IMR-90 (cell line): Measurements from ENCODE around the gene OR2F2. TPM values are rescaled to one million over a fixed set of nuclear protein-coding genes. Genes with fewer than 3 reads are reported as not detected.

ENCODE experiments used
- ATAC-seq: fragments of 200-7000 bp; cut with Tn5 transposase; 2 replicates; pipeline ENCODE4 v1.9.1; 2020; ENCODE audit warnings: low read depth, mild to moderate bottlenecking, moderate library complexity
- BruUV-seq: library from RNA; stranded (reverse); fragments of 400-500 nt; replicated peaks from 2 replicates; lab custom pipeline; 2021; lab: Mats Ljungman, UMichigan
- CTCF ChIA-PET: fragments of 300-600 bp; formaldehyde crosslinking; extraction: SDS; loops from one replicate; lab custom pipeline; 2021; ENCODE audit warnings: antibody characterized with exemption; lab: Yijun Ruan, JAX
- POLR2A ChIA-PET: fragments of 300-600 bp; sonication (Branson Sonifier 250); formaldehyde crosslinking; loops from one replicate; lab custom pipeline; 2022; ENCODE audit warnings: antibody characterized with exemption; ENCODE audit not compliant: unreplicated experiment; lab: Charles Lee
- DNase-seq: peaks from one replicate; pipeline ENCODE4 v3.0.0; 2013
- H2AFZ ChIP-seq: replicated peaks from 2 replicates; pipeline ENCODE3; 2013; ENCODE audit warnings: low read length, mild to moderate bottlenecking; ENCODE audit not compliant: poor library complexity
- H2AK5ac ChIP-seq: 2 replicates; pipeline ENCODE4 v1.6.1; 2013; ENCODE audit warnings: low read depth, low read length, inconsistent platforms
- H2AK9ac ChIP-seq: replicated peaks from 2 replicates; pipeline ENCODE3; 2013; ENCODE audit warnings: mild to moderate bottlenecking, low read depth, low read length, moderate library complexity; ENCODE audit not compliant: poor library complexity
- H2BK120ac ChIP-seq: 2 replicates; pipeline ENCODE4 v1.6.1; 2013; ENCODE audit warnings: low read depth, low read length, inconsistent platforms
- H2BK15ac ChIP-seq: 3 replicates; pipeline ENCODE4 v1.6.1; 2013; ENCODE audit warnings: low read depth, low read length, inconsistent platforms
- H2BK20ac ChIP-seq: 2 replicates; pipeline ENCODE4 v1.6.1; 2013; ENCODE audit warnings: low read depth, mild to moderate bottlenecking, inconsistent platforms, low read length, moderate library complexity
- H2BK5ac ChIP-seq: 2 replicates; pipeline ENCODE4 v1.6.1; 2013; ENCODE audit warnings: mild to moderate bottlenecking, low read depth, low read length, inconsistent platforms; ENCODE audit not compliant: poor library complexity, severe bottlenecking
- H3K14ac ChIP-seq: replicated peaks from 2 replicates; pipeline ENCODE4 v1.6.1; 2013; ENCODE audit warnings: low read depth, low read length, inconsistent platforms
- H3K18ac ChIP-seq: 2 replicates; pipeline ENCODE4 v1.6.1; 2013; ENCODE audit warnings: low read depth, low read length, control low read depth
- H3K23ac ChIP-seq: 2 replicates; pipeline ENCODE4 v1.6.1; 2013; ENCODE audit warnings: low read depth, low read length, inconsistent platforms
- H3K27ac ChIP-seq: 2 replicates; pipeline ENCODE4 v1.5.1; 2013; ENCODE audit warnings: mild to moderate bottlenecking, control low read depth, low read length; ENCODE audit not compliant: insufficient read depth
- H3K27me3 ChIP-seq: 2 replicates; pipeline ENCODE4 v1.6.1; 2013; ENCODE audit warnings: low read length; ENCODE audit not compliant: control insufficient read depth, insufficient read depth
- H3K36me3 ChIP-seq: 2 replicates; pipeline ENCODE4 v1.6.1; 2013; ENCODE audit warnings: low read length, mixed read lengths; ENCODE audit not compliant: control insufficient read depth, insufficient read depth
- H3K4ac ChIP-seq: 2 replicates; pipeline ENCODE4 v1.6.1; 2013; ENCODE audit warnings: low read depth, low read length, inconsistent platforms
- H3K4me1 ChIP-seq: 2 replicates; pipeline ENCODE4 v1.6.1; 2013; ENCODE audit warnings: low read length, mixed read lengths; ENCODE audit not compliant: control insufficient read depth, insufficient read depth
- H3K4me2 ChIP-seq: 2 replicates; pipeline ENCODE4 v1.6.1; 2013; ENCODE audit warnings: low read depth, mild to moderate bottlenecking, control low read depth, low read length, moderate library complexity
- H3K4me3 ChIP-seq: 2 replicates; pipeline ENCODE4 v1.5.1; 2013; ENCODE audit warnings: low read depth, mild to moderate bottlenecking, control low read depth, low read length, moderate library complexity; ENCODE audit not compliant: insufficient read depth
- H3K56ac ChIP-seq: 2 replicates; pipeline ENCODE4 v1.6.1; 2013; ENCODE audit warnings: low read length, inconsistent platforms; ENCODE audit not compliant: insufficient read depth; ENCODE audit errors: extremely low read depth
- H3K79me1 ChIP-seq, 2 experiments: 2 replicates each; pipeline ENCODE4 v1.6.1; 2013; ENCODE audit warnings: low read length in 2 of 2, inconsistent platforms in 1 of 2, low read depth in 1 of 2
- H3K9ac ChIP-seq: 2 replicates; pipeline ENCODE4 v1.6.1; 2013; ENCODE audit warnings: low read depth, low read length, control low read depth
- H3K9me1 ChIP-seq: 2 replicates; pipeline ENCODE4 v1.6.1; 2013; ENCODE audit warnings: low read length, inconsistent platforms; ENCODE audit not compliant: insufficient read depth
- H3K9me3 ChIP-seq: 2 replicates; pipeline ENCODE4 v1.6.1; 2013; ENCODE audit warnings: low read length; ENCODE audit not compliant: control insufficient read depth, insufficient read depth
- H4K20me1 ChIP-seq: 2 replicates; pipeline ENCODE4 v1.6.1; 2013; ENCODE audit warnings: low read length, inconsistent platforms; ENCODE audit not compliant: insufficient read depth
- H4K5ac ChIP-seq: 2 replicates; pipeline ENCODE4 v1.6.1; 2013; ENCODE audit warnings: mild to moderate bottlenecking, low read depth, low read length, control low read depth
- H4K8ac ChIP-seq, 2 experiments: 2 replicates each; pipeline ENCODE4 v1.6.1; 2013; ENCODE audit warnings: low read depth in 2 of 2, low read length in 2 of 2, control low read depth in 1 of 2, inconsistent platforms in 1 of 2
- H4K91ac ChIP-seq: 2 replicates; pipeline ENCODE4 v1.6.1; 2013; ENCODE audit warnings: low read depth, low read length, inconsistent platforms; ENCODE audit not compliant: insufficient read depth
- BHLHE40 ChIP-seq: fragments of 150-350 bp; IDR thresholded peaks from 2 replicates; pipeline ENCODE4 v1.6.1; 2016; ENCODE audit warnings: mild to moderate bottlenecking, low read depth, low read length
- CHD1 ChIP-seq: IDR thresholded peaks from 2 replicates; pipeline ENCODE4 v1.6.1; 2012; ENCODE audit warnings: low read depth, low read length, improper control_type of control experiment
- FOS ChIP-seq: fragments of 150-350 bp; IDR thresholded peaks from 2 replicates; pipeline ENCODE4 v1.6.1; 2016; ENCODE audit warnings: low read depth, low read length
- MAFK ChIP-seq: IDR thresholded peaks from 2 replicates; pipeline ENCODE4 v1.6.1; 2012; ENCODE audit warnings: low read depth, low read length, improper control_type of control experiment
- MAZ ChIP-seq: IDR thresholded peaks from 2 replicates; pipeline ENCODE4 v1.6.1; 2012; ENCODE audit warnings: low read depth, mild to moderate bottlenecking, low read length, improper control_type of control experiment, moderate library complexity, borderline replicate concordance
- MXI1 ChIP-seq: IDR thresholded peaks from 2 replicates; pipeline ENCODE4 v1.6.1; 2012; ENCODE audit warnings: low read depth, mild to moderate bottlenecking, low read length, moderate library complexity, borderline replicate concordance
- POLR2A ChIP-seq: IDR thresholded peaks from 2 replicates; pipeline ENCODE4 v1.6.1; 2012; ENCODE audit warnings: mild to moderate bottlenecking, low read depth, low read length
- RAD21 ChIP-seq: IDR thresholded peaks from 2 replicates; pipeline ENCODE4 v1.6.1; 2012; ENCODE audit warnings: low read length, improper control_type of control experiment
- RCOR1 ChIP-seq: IDR thresholded peaks from 2 replicates; pipeline ENCODE4 v1.6.1; 2012; ENCODE audit warnings: mild to moderate bottlenecking, low read length, improper control_type of control experiment; ENCODE audit not compliant: insufficient replicate concordance
- RFX5 ChIP-seq: IDR thresholded peaks from 2 replicates; pipeline ENCODE4 v1.8.0; 2012; ENCODE audit warnings: low read depth, mild to moderate bottlenecking, low read length, moderate library complexity
- SMC3 ChIP-seq: fragments of 150-350 bp; IDR thresholded peaks from 2 replicates; pipeline ENCODE4 v1.6.1; 2016; ENCODE audit warnings: low read depth, mild to moderate bottlenecking, antibody characterized with exemption, low read length, moderate library complexity
- WGBS, 2 experiments: methylation state at CpG; one replicate each; pipeline versions ENCODE4 v1.1.5 to v1.1.7; 2013; ENCODE audit warnings: missing lambda C conversion rate in 2 of 2; ENCODE audit not compliant: insufficient read length in 1 of 2; ENCODE audit errors: extremely low coverage in 2 of 2; 5-methylcytosine and 5-hydroxymethylcytosine counted together
- dilution Hi-C: fragments of 300-500 bp; cut with HindIII; formaldehyde crosslinking; loops from one replicate; pipeline ENCODE4 v1.14.3; 2018; ENCODE audit warnings: low sequenced_read_pairs; ENCODE audit not compliant: unreplicated experiment
- in situ Hi-C: fragments of 300-500 bp; cut with MboI; formaldehyde crosslinking; loops from 3 replicates; pipeline ENCODE4 v1.14.3; 2019; ENCODE audit warnings: low sequenced_read_pairs, inconsistent platforms, mixed read lengths
- intact Hi-C: fragments of 100-400 bp; cut with micrococcal nuclease; formaldehyde crosslinking; loops from 2 replicates; pipeline ENCODE4 v1.10.0; 2022
- polyA plus RNA-seq, 3 experiments: library from polyadenylated mRNA; depleted of rRNA; stranded (reverse); fragments of >200 nt; gene quantifications; 2 replicates each; pipeline ENCODE4 v1.2.3, GENCODE V29; 2012; ENCODE audit warnings: low replicate concordance in 1 of 3
- total RNA-seq: library from RNA; depleted of rRNA; stranded (reverse); fragments of >200 nt; gene quantifications from 2 replicates; pipeline ENCODE4 v1.2.3, GENCODE V29; 2012
- TF ChIP-seq, protein P1 (sequence below): fragments of 150-350 bp; IDR thresholded peaks from 2 replicates; pipeline ENCODE4 v1.6.1; 2016; ENCODE audit warnings: low read depth, mild to moderate bottlenecking, low read length, moderate library complexity, borderline replicate concordance
- TF ChIP-seq, protein P2 (sequence below): conservative IDR thresholded peaks from 2 replicates; pipeline ENCODE4 v1.5.1; 2012; ENCODE audit warnings: mild to moderate bottlenecking, low read depth, low read length, improper control_type of control experiment
- TF ChIP-seq, protein P3 (sequence below): fragments of 150-350 bp; IDR thresholded peaks from 2 replicates; pipeline ENCODE4 v1.6.1; 2017; ENCODE audit warnings: mild to moderate bottlenecking, antibody characterized with exemption, low read length, low read depth

OR2F2 gene
- total and polyA plus RNA-seq, 2 of the 4 experiments (the other 2 are of a cell fraction) = not detected

DNA sequence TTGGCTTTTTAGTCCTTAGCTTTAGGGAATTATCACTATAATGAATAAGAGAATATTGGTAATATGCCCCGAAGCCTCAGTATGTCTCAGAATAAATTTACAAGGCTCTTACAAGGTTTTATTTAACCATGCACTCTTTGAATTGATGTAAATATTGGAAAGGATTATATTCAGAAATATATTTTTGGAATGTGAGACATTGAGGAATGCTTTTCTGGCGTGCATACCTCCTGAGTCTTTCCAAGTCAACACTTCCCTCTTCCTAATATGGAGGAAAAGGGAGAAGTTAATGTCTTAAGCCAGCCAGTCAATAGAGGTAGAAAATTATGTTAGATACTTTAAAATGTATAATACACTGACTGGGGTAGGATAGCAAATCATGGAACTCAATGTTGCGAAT is 18.4 kb downstream of the OR2F2 start:
- Histone ChIP-seq H2AK9ac (no peak overlapping the region), H4K91ac (no peak overlapping the region), H3K36me3 (no peaks in the 10 kb centered on the region), H3K79me1 (no peaks in the 10 kb centered on the region), H2BK20ac (no peak overlapping the region), H3K27me3 (peaks cover 3% of the 10 kb centered on the region; the same call in 1 of the 2 replicates), H3K9ac (no peak overlapping the region), H3K27ac (no peak overlapping the region), H4K8ac (no peak overlapping the region), H3K14ac (no peak overlapping the region), H3K56ac (no peak overlapping the region), H3K23ac (no peak overlapping the region), H3K4me1 (peaks cover 2% of the 10 kb centered on the region), H3K9me1 (no peaks in the 10 kb centered on the region), H2AFZ (no peak overlapping the region), H2BK15ac (no peak overlapping the region), H2BK5ac (no peak overlapping the region), H3K9me3 (no peaks in the 10 kb centered on the region), H2BK120ac (no peak overlapping the region), H4K5ac (no peak overlapping the region), H2AK5ac (no peak overlapping the region), H3K4me2 (no peak overlapping the region), H3K4ac (no peak overlapping the region), H3K18ac (no peak overlapping the region), H3K4me3 (no peak overlapping the region), H4K20me1 (no peaks in the 10 kb centered on the region)
- in situ Hi-C loops (no loop called here), dilution Hi-C loops (no loop called here), intact Hi-C loops (loop anchor here (5.0 kb wide), 1 partner anchor 34 kb away; no protein-coding TSS in a partner anchor)
- no TSS peak for BruUV-seq
- CTCF ChIA-PET = no interaction called here
- WGBS, 2 experiments = no CpG with 5 or more reads among the region's 3 CpGs
- POLR2A ChIA-PET = no interaction called here
- TF ChIP-seq BHLHE40 (no peak), RFX5 (no peak), POLR2A (no peak), SMC3 (no peak), FOS (no peak), RAD21 (no peak), CHD1 (no peak), RCOR1 (no peak), MXI1 (no peak), MAFK (no peak), MAZ (no peak)
- TF ChIP-seq, protein P1, sequence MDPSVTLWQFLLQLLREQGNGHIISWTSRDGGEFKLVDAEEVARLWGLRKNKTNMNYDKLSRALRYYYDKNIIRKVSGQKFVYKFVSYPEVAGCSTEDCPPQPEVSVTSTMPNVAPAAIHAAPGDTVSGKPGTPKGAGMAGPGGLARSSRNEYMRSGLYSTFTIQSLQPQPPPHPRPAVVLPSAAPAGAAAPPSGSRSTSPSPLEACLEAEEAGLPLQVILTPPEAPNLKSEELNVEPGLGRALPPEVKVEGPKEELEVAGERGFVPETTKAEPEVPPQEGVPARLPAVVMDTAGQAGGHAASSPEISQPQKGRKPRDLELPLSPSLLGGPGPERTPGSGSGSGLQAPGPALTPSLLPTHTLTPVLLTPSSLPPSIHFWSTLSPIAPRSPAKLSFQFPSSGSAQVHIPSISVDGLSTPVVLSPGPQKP = no peak
- TF ChIP-seq, protein P2, sequence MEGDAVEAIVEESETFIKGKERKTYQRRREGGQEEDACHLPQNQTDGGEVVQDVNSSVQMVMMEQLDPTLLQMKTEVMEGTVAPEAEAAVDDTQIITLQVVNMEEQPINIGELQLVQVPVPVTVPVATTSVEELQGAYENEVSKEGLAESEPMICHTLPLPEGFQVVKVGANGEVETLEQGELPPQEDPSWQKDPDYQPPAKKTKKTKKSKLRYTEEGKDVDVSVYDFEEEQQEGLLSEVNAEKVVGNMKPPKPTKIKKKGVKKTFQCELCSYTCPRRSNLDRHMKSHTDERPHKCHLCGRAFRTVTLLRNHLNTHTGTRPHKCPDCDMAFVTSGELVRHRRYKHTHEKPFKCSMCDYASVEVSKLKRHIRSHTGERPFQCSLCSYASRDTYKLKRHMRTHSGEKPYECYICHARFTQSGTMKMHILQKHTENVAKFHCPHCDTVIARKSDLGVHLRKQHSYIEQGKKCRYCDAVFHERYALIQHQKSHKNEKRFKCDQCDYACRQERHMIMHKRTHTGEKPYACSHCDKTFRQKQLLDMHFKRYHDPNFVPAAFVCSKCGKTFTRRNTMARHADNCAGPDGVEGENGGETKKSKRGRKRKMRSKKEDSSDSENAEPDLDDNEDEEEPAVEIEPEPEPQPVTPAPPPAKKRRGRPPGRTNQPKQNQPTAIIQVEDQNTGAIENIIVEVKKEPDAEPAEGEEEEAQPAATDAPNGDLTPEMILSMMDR = no peak
- TF ChIP-seq, protein P3, sequence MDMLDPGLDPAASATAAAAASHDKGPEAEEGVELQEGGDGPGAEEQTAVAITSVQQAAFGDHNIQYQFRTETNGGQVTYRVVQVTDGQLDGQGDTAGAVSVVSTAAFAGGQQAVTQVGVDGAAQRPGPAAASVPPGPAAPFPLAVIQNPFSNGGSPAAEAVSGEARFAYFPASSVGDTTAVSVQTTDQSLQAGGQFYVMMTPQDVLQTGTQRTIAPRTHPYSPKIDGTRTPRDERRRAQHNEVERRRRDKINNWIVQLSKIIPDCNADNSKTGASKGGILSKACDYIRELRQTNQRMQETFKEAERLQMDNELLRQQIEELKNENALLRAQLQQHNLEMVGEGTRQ = no peak
- DNase-seq (no peak), ATAC-seq (peak; percentile 38; the same call in 1 of the 2 replicates)
